Measurements from ENCODE around the gene VTI1B.

The VTI1B gene

GRCh38 chr14:67653651-67654280 lies 20.7 kb downstream of the VTI1B start:
- DNase-seq (ENCODE audit: low read depth), result no peak
- H3K4me3 ChIP-seq (ENCODE audit: low read depth, low read length), result no peak overlapping the region
- no peak for TF ChIP-seq MAX (IDR thresholded peaks at IDR 0.05; ENCODE audit: low read depth, low read length)
- no peak for TF ChIP-seq POLR2A (IDR thresholded peaks at IDR 0.05; ENCODE audit: extremely low read depth, insufficient read length)
- no peak for TF ChIP-seq MYC (IDR thresholded peaks at IDR 0.05; ENCODE audit: low read depth, low read length)
- TF ChIP-seq CTCF (IDR thresholded peaks at IDR 0.05; ENCODE audit: low read depth, low read length), result no peak

- no peak for DNase-seq (ENCODE audit: low read depth)
- TF ChIP-seq CTCF (IDR thresholded peaks at IDR 0.05; ENCODE audit: low read depth, low read length) (no peak), POLR2A (IDR thresholded peaks at IDR 0.05; ENCODE audit: extremely low read depth, insufficient read length) (no peak), MYC (IDR thresholded peaks at IDR 0.05; ENCODE audit: low read depth, low read length) (no peak), MAX (IDR thresholded peaks at IDR 0.05; ENCODE audit: low read depth, low read length) (no peak)
- no peak overlapping the region for H3K4me3 ChIP-seq (ENCODE audit: low read depth, low read length)
Observed at GRCh38 chr14:67652189-67652588, 22.2 kb downstream of the VTI1B start.

- TF ChIP-seq MAX (IDR thresholded peaks at IDR 0.05; ENCODE audit: low read depth, low read length) (no peak), MYC (IDR thresholded peaks at IDR 0.05; ENCODE audit: low read depth, low read length) (no peak), CTCF (IDR thresholded peaks at IDR 0.05; ENCODE audit: low read depth, low read length) (no peak), POLR2A (IDR thresholded peaks at IDR 0.05; ENCODE audit: extremely low read depth, insufficient read length) (no peak)
- no peak for DNase-seq (ENCODE audit: low read depth)
- H3K4me3 ChIP-seq (ENCODE audit: low read depth, low read length), result no peak overlapping the region
Observed at GRCh38 chr14:67650694-67651093, 23.7 kb downstream of the VTI1B start.

- DNase-seq (ENCODE audit: low read depth), result no peak
- TF ChIP-seq POLR2A (IDR thresholded peaks at IDR 0.05; ENCODE audit: extremely low read depth, insufficient read length), result no peak
- no peak for TF ChIP-seq MAX (IDR thresholded peaks at IDR 0.05; ENCODE audit: low read depth, low read length)
- no peak for TF ChIP-seq CTCF (IDR thresholded peaks at IDR 0.05; ENCODE audit: low read depth, low read length)
- no peak for TF ChIP-seq MYC (IDR thresholded peaks at IDR 0.05; ENCODE audit: low read depth, low read length)
- H3K4me3 ChIP-seq (ENCODE audit: low read depth, low read length), result no peak overlapping the region
Observed at GRCh38 chr14:67650151-67650550, 24.3 kb downstream of the VTI1B start.

GRCh38 chr14:67646131-67646530 lies 28.3 kb downstream of the VTI1B start:
- no peak for DNase-seq (ENCODE audit: low read depth)
- no peak for TF ChIP-seq MAX (IDR thresholded peaks at IDR 0.05; ENCODE audit: low read depth, low read length)
- no peak for TF ChIP-seq CTCF (IDR thresholded peaks at IDR 0.05; ENCODE audit: low read depth, low read length)
- TF ChIP-seq MYC (IDR thresholded peaks at IDR 0.05; ENCODE audit: low read depth, low read length), result no peak
- TF ChIP-seq POLR2A (IDR thresholded peaks at IDR 0.05; ENCODE audit: extremely low read depth, insufficient read length), result no peak
- H3K4me3 ChIP-seq (ENCODE audit: low read depth, low read length), result no peak overlapping the region
